Lower lobe of right lung (tissue), 2 donors: ENCODE measurements around the gene TLCD1. TPM values are rescaled to one million over a fixed set of nuclear protein-coding genes. Genes with fewer than 3 reads are reported as not detected.

ENCODE experiments used
- ATAC-seq, 2 donors: fragments of 200-7000 bp; cut with Tn5 transposase; one replicate each; pipeline ENCODE4 v1.9.1; 2020 to 2022; ENCODE audit warnings: mild to moderate bottlenecking in 2 of 2, moderate library complexity in 2 of 2
- DNase-seq: peaks from one replicate; pipeline ENCODE4 v3.0.0-alpha.2; 2020
- H3K27ac ChIP-seq: fragments of 200-600 bp; one replicate; pipeline ENCODE4 v1.8.0; 2022
- H3K27me3 ChIP-seq: fragments of 200-600 bp; one replicate; pipeline ENCODE4 v1.8.0; 2022; ENCODE audit warnings: low read depth
- H3K36me3 ChIP-seq: fragments of 200-600 bp; one replicate; pipeline ENCODE4 v1.8.0; 2022; ENCODE audit warnings: mild to moderate bottlenecking
- H3K4me1 ChIP-seq: fragments of 200-600 bp; one replicate; pipeline ENCODE4 v1.8.0; 2022
- H3K4me3 ChIP-seq: fragments of 200-600 bp; one replicate; pipeline ENCODE4 v1.8.0; 2022; ENCODE audit warnings: mild to moderate bottlenecking
- H3K9me3 ChIP-seq: fragments of 200-600 bp; one replicate; pipeline ENCODE4 v1.8.0; 2022
- CTCF ChIP-seq: fragments of 200-600 bp; IDR thresholded peaks from one replicate; pipeline ENCODE4 v1.8.0; 2022; ENCODE audit warnings: antibody characterized with exemption, mild to moderate bottlenecking
- intact Hi-C: fragments of 100-400 bp; cut with DNase I; formaldehyde crosslinking; loops from one replicate; pipeline ENCODE4 v1.11.0; 2022
- total RNA-seq: library from RNA; stranded (reverse); fragmentation: NEBNext Ultra II Directional; extraction: Animal tissue kit (Norgen Biotek cat#: 25700); gene quantifications from one replicate; pipeline ENCODE4 v1.2.1, GENCODE V29; 2021
- donor health status: DM: no; HTN: yes; CAD: no; lungs with severe emphysema.

The TLCD1 gene
- total RNA-seq, 1 donor from 2014 or later = 19.8 TPM

- no peak overlapping the region for H3K27ac ChIP-seq
- ATAC-seq (no peak), DNase-seq (no peak)
- H3K27me3 ChIP-seq = no peaks in the 10 kb centered on the region
- intact Hi-C loops = no loop called here
- H3K9me3 ChIP-seq = no peaks in the 10 kb centered on the region
- no peaks in the 10 kb centered on the region for H3K4me1 ChIP-seq
- H3K36me3 ChIP-seq = peaks cover 71% of the 10 kb centered on the region
- no peak for TF ChIP-seq CTCF
- H3K4me3 ChIP-seq = no peak overlapping the region
These were observed 23.3 kb downstream of the TLCD1 start for GRCh38 chr17:28702752-28703150.

GRCh38 chr17:28702026-28702751 is 23.8 kb downstream of the TLCD1 start:
- Histone ChIP-seq H3K36me3 (peaks cover 77% of the 10 kb centered on the region), H3K27me3 (no peaks in the 10 kb centered on the region), H3K4me3 (no peak overlapping the region), H3K27ac (no peak overlapping the region), H3K9me3 (no peaks in the 10 kb centered on the region), H3K4me1 (no peaks in the 10 kb centered on the region)
- DNase-seq = no peak
- intact Hi-C loops = no loop called here
- TF ChIP-seq CTCF = no peak
- ATAC-seq = no peak

- intact Hi-C loops = no loop called here
- DNase-seq = no peak
- no peak for ATAC-seq
- H3K9me3 ChIP-seq = no peaks in the 10 kb centered on the region
- H3K27ac ChIP-seq = no peak overlapping the region
- H3K4me3 ChIP-seq = no peak overlapping the region
- no peaks in the 10 kb centered on the region for H3K27me3 ChIP-seq
- H3K4me1 ChIP-seq = no peaks in the 10 kb centered on the region
- H3K36me3 ChIP-seq = peaks cover 88% of the 10 kb centered on the region
- TF ChIP-seq CTCF = no peak
These were observed 25.1 kb downstream of the TLCD1 start for GRCh38 chr17:28700830-28701492.

GRCh38 chr17:28700278-28700677 is 25.8 kb downstream of the TLCD1 start:
- no peak for DNase-seq
- H3K27ac ChIP-seq = no peak overlapping the region
- peaks cover 94% of the 10 kb centered on the region for H3K36me3 ChIP-seq
- ATAC-seq = no peak
- H3K4me3 ChIP-seq = no peak overlapping the region
- H3K4me1 ChIP-seq = no peaks in the 10 kb centered on the region
- H3K9me3 ChIP-seq = no peaks in the 10 kb centered on the region
- no peak for TF ChIP-seq CTCF
- intact Hi-C loops = no loop called here
- H3K27me3 ChIP-seq = no peaks in the 10 kb centered on the region

- H3K27ac ChIP-seq = no peak overlapping the region
These were observed 27.6 kb downstream of the TLCD1 start for GRCh38 chr17:28698253-28698941.

More at GRCh38 chr17:28698253-28698941, 27.6 kb downstream of the TLCD1 start:
- peaks cover 100% of the 10 kb centered on the region for H3K36me3 ChIP-seq
- TF ChIP-seq CTCF = no peak
- ATAC-seq (no peak), DNase-seq (no peak)
- H3K27me3 ChIP-seq = no peaks in the 10 kb centered on the region
- no peak overlapping the region for H3K4me3 ChIP-seq
- H3K9me3 ChIP-seq = no peaks in the 10 kb centered on the region
- no peaks in the 10 kb centered on the region for H3K4me1 ChIP-seq
- intact Hi-C loops = no loop called here
